GM12801 (cell line): ENCODE results near the gene IL1A.

ENCODE experiments used
- TF ChIP-seq, protein P1 (sequence below): IDR thresholded peaks from one replicate; pipeline ENCODE4 v1.5.1; 2011; ENCODE audit warnings: control low read depth; ENCODE audit not compliant: insufficient read length; ENCODE audit errors: extremely low read depth

Gene IL1A

DNA sequence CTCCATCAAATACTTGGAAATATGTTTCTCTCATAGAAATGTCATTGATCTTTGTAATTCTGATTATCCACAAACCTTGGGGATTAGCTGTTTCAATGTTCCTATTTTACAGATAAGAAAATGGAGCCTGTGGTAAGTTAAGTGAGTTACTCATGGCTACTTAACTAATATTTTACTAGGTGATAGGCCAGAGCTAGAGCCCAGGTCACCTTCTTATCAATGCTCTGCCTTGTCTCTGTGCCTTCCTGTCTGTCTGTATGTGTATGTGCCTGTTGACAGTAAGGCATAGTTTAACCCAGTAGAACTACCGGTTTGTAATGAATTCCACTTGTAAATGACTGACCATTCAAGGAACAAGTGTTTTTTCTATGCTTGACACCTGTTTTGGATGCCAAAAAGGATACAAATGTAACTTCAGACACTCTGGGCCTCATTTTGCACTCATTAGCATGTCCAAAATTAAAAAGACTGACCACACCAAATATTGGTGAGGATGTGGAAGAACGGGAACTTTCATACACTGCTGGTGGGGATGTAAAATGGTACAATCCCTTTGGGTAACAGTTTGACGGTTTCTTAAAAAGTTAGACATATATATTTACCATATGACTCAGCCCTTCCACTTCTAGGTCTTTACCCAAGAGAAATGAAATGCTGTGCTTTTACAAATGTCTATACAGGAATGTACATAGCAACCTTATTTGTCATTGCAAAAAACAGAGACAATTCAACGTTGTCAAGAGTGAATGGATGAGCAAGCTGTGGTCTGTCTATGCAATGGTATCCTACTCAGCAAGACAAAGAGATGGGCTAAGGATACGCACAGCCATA, 19.6 kb upstream of the IL1A start:
- TF ChIP-seq, protein P1, sequence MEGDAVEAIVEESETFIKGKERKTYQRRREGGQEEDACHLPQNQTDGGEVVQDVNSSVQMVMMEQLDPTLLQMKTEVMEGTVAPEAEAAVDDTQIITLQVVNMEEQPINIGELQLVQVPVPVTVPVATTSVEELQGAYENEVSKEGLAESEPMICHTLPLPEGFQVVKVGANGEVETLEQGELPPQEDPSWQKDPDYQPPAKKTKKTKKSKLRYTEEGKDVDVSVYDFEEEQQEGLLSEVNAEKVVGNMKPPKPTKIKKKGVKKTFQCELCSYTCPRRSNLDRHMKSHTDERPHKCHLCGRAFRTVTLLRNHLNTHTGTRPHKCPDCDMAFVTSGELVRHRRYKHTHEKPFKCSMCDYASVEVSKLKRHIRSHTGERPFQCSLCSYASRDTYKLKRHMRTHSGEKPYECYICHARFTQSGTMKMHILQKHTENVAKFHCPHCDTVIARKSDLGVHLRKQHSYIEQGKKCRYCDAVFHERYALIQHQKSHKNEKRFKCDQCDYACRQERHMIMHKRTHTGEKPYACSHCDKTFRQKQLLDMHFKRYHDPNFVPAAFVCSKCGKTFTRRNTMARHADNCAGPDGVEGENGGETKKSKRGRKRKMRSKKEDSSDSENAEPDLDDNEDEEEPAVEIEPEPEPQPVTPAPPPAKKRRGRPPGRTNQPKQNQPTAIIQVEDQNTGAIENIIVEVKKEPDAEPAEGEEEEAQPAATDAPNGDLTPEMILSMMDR, result no peak

DNA sequence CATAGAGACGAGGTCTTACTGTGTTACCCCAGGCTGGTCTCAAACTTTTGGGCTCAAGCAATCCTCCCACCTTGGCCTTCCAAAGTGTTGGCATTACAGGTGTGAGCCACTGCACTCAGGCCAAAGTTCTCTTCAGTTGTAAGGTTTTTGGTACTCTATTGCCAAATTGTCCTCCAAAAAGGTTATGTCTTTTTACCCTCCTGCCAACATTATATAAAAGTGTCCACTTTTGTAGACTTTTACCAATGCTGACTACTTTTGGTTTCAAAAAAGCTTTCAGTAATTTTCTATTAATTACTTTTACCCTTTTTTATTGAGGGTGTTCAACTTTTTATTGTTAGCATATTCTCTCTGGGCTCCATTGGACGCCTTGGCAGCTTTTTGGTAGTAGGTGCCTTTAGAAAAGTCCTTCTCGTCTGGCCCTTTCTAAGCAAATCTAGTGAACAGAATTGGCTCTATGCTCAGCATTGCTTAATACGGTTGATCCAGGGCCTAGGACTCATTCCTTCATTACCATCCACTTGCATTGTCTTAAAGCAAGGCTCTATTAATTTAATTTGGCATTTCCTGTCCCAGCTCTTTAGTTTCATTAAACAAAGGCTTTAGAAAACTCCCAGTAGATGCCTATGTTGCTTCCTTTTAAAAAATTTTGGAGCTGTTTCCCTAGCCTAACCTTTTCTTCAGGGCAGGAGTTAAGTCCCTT, 16.7 kb upstream of the IL1A start:
- TF ChIP-seq, protein P1, result no peak

DNA sequence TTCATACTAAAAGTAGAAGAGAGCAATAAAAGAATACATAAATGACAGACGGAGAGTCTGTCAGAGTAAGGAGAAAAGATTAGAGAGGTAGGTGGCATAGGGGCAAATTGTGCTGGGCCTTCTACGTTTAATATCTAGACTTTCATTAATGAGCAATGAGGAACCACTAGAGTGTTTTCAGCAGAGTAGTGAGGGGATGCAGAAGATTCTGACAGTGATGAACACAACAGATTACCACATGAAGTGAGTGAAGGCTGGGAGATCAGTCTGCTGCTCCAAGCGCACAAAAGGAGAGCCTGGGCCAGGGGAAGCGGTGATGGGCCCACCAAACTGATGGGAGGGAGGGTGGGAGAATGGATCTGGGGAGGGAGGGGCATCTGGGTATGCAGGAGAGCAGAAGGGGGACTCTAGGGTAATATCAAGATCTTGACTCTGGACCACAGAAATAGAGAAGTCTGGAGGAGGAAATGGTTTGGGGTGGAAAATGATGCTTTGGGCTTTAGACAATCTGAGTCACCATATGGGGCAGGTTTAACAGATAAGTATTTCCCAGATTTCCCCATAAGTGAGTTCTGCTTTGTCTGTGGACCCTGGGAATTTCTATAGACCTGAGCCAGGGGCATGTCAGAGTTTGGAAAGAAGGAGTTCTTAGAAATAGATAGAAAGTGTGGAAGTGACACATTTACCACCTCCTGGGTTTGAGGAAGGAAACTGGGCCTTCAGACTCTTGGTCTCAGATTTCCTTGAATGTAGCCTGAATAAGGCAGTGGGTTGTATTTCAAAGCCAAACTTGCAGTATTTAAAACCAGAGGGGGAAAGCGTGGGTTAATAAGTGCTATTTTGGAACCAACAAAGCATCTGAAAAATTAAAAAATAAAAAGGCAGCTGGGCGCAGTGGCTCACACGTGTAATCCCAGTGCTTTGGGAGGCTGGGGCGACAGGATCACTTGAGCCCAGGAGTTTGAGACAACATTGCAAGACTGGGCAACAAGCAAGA, 15.0 kb upstream of the IL1A start:
- TF ChIP-seq, protein P1, result no peak

DNA sequence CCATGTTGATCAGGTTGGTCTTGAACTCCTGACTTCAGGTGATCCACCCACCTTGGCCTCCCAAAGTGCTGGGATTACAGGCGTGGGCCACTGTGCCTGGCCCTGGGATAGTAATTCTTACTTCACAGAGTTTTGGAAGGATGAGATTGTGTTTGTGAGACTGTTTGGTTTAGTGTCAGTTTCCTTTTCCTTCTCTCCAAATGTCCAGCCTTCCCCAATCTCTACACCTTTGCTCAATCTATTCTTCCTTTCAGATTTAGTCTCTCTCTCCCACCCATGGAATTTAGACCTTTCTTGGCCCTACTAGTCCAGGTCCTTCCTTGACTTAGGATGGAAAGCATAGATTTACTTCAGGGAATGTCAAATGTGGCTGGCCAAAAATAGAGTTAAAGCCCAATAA, 12.2 kb upstream of the IL1A start:
- TF ChIP-seq, protein P1, result no peak

DNA sequence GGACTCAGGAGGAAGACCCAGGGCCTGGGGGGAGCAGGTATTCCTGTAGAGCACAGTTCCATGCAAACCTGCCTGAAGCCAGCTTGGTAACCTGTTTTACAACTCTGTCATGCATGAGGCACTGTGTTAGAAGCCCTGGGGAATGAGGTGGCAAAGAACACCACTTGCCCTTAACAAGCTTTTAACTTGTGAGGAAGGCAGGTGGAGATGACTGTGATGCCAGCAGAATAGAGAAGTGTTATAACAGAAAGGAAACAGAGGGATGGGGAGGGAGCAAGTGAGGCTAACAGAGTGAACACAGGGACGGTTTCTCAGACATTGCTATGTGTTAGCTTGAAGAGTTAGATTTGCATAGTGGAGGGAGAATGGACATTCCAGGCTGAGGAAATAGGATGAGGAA, 11.5 kb upstream of the IL1A start:
- TF ChIP-seq, protein P1, result no peak

DNA sequence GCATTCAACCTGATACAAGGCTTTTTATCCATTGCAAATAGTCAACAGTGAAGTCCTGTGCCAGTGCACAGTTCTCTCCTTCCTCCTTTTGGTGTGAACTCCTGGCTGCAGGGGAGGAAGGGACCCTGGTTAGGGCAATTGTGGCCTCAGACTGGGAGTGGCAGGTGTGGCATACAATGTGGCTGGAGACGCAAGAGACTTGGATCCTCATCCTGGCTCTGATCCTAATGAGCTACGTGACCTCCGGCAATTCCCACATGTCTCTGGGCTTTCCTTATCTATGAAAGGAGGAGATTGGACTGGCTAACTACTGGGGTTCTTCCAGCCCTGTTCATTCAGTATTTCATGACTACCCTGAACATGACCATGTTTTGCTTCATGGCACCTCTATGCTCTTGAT, 10.5 kb upstream of the IL1A start:
- TF ChIP-seq, protein P1, result no peak
